Measurements from ENCODE around the gene SKIL.

SKIL gene

DNA sequence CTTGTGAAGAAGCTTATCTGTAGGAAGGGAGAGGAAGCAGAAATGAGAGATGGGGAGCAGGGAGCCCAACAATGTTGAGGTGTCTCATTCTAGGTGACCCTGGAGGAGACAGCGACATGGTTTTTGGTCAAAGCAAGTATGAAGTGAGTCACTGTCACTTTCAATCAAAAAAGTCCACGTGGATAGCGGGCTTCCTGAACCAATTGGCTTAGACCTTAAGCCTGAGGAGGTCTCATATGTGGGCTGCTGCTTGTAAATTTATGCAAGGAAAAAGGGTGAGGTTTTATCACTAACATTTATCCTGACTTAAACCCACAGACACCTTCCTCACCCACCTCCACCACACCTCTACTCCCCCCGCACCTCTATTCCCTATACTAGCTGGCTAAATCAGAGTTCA, 83.9 kb downstream of the SKIL start:
- no peak for DNase-seq

DNA sequence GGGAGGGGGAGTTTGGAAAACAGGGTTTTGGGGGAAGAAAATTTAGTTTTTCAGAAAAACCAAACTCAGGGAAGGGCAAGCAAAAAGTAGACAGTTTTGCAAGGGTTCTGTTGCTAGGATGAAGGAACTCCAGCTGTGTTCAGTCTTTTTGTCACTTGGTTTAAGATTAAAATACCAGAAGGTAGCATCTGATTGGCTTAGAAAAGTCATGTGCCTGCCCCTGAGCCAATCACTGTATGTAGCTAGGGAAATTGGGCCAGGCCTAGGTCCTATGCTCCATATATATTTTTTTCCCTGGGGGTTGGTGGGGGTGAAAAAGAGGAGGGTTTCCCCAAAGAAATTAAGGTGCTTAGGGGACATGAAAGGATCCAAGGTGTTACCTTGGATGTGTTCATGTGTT, 85.4 kb downstream of the SKIL start:
- no peak for DNase-seq

DNA sequence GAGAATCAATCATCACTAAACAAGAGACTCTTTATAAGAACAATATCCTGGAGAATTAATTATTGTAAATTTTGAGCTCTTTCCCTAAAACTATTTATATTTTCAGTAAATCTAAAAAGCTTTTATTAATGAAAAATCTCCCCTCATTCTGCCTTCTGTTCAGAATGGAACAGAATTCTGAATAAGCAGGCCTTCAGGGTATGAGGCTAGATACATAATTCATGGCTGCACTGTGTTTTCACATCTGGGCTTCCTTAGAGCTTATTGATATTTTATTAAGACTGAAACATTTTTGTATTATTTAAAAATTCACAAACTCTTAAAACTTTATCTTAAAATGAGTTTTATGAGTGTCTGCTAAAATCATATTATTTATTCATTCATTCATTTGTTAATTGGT, 85.9 kb downstream of the SKIL start:
- DNase-seq = no peak

All from eye (tissue), 1 donor.